D341Med (cell line): ENCODE measurements around the gene GREB1L.

Source experiments
- DNase-seq: peaks from one replicate; pipeline ENCODE4 v3.0.0; 2012; ENCODE audit warnings: low spot score

Gene GREB1L

DNA sequence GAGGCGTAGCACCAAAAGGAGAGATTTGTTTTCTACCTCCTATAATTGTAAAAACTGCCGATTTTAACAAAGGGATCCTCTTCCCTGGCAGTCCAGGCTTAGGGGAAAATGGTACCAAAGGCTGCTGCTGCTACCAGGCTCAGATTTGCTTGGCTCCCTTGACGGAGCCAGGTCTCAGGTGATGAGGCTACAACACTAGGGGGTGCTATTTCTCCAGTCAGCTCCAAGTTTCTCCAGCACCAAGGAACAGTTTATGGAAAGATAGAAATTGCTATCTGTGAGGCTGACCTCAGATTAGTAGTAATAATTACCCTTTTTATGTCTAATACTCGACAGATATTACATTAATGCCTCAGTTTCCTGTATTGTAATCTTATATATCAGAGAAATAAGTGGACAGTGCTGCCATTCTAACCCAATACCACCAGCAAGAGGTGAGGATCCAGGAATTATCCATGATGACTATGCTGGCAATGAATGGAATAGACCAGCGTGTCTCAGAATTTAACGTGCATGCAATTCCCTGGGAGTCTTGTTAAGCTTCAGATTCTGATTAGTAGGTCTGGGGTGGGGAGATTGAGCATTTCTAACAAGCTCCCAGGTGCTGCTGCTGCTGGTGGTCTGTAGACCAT lies 247.2 kb downstream of the GREB1L start:
- peak; percentile 87 for DNase-seq

DNA sequence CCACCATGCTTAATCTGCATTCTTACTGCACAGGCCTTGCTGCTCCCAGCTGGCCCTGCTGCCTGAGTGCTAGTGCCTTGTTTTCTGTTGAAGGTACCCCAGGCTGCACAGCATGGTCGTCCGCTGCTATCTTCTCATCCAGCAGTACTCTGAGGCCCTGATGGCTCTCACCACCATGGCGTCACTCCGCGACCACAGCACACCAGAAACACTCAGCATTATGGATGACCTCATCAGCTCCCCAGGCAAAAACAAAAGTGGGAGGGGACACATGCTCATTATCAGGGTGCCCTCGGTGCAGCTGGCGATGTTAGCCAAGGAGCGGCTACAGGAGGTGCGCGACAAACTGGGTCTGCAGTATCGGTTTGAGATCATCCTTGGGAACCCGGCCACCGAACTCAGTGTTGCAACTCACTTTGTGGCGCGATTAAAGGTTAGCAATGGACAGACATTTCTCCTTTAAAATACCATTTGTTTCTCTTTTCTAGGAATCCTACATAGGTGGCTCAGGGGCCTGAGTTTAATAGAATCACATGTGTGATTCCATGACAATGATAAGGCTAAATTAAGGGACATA lies 248.0 kb downstream of the GREB1L start:
- DNase-seq, result no peak

DNA sequence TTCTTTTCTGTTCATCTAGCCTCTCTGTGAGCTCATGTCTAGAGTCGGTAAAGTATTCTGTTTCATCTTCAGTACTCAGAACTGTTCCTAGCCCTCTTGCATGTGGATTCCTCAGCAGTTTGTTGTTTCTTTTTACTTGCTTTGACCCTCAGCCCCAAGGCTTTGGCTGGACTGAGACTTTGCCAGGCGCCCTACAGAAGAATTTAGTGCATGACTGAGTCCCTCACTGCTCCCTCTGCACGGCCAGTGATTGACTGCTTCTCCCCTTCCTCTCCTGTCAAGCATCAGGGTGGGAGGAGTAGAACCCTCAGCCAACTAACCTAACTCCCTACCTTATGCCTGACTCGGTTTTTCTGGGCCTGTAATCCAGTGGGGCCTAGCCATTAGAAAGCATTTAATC lies 248.7 kb downstream of the GREB1L start:
- DNase-seq, result no peak

DNA sequence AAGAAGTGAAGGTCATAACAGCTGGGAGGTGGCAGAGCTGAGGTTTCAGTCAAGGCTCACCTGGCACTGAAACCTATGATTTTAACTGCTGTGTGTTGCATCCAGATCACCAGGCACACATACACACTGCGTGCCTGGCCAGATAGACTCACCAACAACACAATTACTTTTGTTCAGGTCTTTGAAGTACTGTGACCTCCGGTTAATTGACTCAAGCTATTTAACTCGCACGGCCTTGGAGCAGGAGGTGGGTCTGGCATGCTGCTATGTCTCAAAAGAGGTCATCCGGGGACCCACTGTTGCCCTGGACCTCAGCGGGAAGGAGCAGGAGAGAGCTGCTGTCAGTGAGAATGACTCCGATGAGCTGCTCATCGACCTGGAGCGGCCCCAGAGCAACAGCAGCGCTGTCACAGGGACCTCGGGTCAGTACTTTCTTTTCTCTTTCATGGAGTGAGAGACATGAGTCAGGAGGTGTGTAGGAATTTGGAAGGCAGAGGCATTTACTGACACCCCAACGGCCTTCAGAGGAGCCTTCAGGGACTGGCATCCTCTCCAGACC lies 254.3 kb downstream of the GREB1L start:
- DNase-seq, result no peak

DNA sequence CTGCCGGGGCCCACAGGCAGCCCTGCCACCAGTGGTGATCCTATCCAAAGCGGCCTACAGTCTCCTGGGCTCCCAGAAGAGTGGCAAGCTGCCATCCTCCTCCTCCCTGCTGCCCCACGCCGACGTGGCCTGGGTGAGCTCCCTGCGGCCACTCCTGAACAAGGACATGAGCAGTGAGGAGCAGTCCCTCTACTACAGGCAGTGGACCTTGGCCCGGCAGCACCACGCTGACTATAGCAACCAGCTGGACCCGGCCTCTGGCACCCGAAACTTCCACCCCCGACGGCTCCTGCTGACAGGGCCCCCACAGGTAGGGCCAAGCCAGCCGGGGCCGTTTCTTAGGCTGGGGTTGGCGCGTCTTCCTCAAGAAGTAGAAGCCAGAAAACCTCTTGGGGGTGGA lies 258.0 kb downstream of the GREB1L start:
- no peak for DNase-seq

DNA sequence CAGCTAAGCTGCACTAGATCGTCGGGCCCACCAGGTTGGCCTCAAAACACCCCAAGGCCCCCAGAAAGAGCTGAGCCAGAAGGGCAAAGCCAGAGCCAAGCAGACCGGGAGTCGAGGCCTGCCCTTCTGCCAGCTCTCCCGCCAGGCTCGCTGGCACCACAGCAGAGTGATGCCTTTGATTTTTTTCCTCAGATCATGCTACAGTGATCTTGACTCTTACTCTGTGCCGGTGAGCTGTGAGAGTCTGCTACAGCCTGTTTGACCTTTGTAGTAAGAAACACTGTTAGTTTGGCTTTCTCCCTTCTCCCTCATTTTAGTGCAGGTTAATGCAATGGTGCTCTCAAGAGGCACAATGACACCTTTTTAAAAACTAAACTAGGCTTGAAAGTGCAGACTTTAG lies 260.6 kb downstream of the GREB1L start:
- DNase-seq, result no peak

DNA sequence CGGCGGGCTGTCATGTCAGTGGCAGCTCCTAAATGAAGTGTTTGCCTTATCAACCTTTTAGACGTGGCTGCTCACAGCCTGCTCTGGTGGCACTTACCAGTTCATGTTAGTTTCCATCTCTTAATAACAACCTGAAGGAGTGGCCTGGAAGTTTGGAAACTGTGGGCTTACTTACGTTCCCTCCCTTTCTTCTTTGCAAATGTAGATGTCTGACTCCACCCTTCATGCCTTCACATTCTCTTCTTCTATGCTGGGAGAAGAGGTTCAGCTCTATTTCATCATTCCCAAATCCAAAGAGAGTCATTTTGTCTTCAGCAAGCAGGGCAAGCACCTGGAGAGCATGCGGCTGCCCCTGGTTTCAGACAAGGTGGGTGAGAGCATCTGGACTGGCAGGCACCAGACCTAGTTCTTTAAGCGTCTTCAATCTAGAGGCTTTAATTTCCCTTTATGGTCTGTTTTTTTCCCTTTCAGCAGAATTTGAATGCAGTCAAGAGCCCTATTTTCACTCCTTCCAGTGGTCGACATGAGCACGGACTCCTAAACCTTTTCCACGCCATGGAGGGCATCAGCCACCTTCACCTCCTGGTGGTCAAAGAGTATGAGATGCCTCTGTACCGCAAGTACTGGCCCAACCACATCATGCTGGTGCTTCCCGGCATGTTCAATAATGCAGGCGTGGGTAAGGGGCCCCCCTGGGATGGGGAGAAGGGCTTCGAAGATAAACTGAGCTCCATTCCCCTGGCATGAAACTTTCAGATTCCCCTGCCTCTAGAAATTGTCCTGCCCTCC lies 266.1 kb downstream of the GREB1L start:
- DNase-seq, result no peak

DNA sequence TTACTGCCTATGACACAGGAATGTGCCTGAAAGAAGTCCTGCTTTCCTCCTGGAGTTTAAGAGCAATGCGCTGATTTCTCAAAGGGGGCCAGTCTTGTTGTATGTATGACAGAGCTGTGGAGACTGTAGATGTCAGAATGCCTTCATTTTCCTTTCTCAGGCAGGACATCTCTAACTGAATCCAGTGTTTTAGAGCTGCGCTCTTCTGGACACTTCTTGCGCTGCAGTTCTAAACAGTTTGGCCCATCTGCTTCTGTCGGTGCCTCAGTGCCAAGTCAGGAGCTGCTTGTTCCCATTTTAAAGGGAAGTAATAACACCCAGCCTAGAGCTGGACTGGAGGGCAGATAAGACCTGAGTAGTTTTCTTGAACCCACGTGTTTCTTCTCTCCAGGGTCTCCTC lies 267.0 kb downstream of the GREB1L start:
- no peak for DNase-seq

DNA sequence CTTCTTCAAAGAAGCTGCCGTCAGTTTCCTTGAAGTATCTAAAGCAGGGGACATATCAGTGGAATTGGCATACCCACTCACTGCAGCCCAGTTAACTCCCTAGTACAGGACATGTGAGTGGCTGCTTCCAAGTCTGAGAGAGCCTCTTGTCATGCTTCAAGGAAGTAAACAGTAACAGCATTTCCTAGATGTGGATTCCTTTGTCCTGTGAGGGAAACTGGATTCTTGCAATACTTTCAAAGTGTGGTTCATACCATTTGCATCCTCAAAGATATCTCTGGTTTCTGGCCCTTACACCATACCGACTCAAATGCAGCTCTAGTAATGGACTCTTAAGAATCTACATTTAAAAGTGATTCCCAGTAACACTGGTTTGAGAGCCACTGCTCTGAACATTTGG lies 271.3 kb downstream of the GREB1L start:
- DNase-seq, result no peak

DNA sequence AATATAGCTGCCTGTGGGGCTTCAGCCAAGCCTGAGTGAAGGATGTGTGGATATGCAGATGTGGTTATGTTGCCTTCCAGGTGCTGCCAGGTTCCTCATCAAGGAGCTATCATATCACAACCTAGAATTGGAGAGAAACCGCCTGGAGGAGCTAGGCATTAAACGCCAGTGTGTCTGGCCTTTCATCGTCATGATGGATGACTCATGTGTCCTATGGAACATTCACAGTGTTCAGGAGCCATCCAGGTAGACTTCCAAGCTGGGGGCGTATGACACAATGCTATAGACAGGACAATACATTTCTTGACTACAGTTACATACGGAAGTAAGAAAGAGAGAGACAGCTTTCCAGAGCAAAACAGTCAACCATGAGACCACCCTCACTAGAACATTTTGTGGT lies 271.7 kb downstream of the GREB1L start:
- DNase-seq, result no peak

DNA sequence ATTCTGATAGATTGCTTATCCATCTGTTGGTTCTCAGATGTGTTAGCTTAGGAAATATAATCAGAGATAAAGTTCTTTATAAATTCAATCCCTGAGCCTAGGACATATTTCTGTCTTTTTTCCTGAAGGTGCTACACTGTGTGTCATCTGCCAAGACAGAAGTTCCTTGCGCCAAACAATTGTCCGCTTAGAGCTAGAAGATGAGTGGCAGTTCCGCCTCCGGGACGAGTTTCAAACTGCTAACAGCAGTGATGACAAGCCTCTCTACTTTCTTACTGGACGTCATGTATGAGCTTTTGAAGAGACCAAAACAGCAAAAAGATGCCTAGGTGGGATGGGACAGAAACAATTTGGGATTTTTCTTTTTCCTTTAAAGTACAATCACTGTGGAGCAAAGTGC lies 280.5 kb downstream of the GREB1L start:
- no peak for DNase-seq

DNA sequence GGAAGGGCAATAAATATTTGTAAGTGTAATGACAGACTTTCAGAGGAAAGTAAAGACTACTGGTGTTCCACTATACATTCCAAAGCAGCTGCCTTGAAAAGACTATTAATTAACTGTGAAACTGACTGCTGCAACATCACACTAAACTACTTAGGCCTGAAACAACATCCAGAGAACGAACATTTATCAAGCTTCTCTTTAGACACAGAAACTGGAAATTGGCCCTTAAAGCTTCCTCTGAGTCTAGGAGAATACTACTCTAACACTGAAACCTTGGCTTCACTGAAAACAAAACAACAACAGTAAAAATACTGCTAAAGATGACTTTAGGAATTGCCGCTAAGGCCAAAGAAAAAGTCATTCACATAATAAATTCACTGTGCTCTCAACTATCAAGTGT lies 283.9 kb downstream of the GREB1L start:
- no peak for DNase-seq

DNA sequence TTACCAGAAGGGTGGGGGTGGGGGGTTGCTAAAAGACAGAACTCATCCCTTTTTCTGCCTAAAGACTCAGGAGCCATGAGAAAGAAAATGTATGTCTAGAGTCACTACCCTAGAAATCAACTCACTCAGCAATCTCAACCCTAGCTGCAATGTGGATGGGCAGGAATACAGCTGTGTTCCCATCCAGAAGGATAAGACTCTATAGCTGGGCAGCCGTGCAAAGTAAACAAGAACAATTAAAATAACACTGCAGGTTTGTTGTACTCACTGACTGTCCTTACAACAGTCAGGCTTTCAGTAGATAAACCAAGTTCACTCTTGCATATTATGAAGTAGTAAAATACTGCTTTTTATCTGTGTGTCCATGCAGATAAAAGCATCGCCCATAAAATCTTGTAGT lies 284.4 kb downstream of the GREB1L start:
- DNase-seq, result no peak

DNA sequence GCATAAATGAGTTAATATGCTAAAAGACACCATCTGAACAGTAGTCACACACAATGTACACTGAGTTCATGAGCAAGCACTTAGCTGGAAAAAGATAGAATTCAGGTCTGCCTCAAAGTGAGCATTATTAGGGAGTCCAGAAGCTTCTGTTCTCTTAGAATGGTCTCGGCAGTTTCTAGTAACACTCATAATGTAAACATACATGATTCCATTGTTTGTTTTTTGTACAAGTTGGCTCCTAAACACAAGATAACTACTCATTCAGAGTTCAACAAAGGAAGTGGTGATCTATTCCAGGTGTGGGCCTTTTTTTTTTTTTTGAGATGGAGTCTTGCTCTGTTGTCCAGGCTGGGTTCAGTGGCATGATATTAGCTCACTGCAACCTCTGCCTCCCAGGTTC lies 292.3 kb downstream of the GREB1L start:
- DNase-seq, result no peak

DNA sequence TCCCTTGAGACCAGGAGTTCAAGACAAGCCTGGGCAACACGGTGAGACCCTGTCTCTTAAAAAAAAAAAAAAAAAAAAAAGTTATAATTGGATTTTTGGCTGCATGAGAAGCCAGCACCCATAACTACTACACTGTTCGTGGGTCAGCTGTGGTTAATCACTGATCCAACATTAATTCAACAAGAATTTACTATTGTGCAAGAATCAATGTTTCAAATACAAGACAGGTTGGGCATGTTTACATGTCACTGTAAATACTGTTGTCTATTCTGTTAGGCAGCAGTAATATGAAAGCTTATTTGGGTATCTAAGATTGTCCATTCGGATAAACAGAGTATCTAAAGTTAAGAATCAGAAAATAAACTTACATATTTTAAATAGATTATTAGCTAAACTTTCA lies 296.2 kb downstream of the GREB1L start:
- no peak for DNase-seq

DNA sequence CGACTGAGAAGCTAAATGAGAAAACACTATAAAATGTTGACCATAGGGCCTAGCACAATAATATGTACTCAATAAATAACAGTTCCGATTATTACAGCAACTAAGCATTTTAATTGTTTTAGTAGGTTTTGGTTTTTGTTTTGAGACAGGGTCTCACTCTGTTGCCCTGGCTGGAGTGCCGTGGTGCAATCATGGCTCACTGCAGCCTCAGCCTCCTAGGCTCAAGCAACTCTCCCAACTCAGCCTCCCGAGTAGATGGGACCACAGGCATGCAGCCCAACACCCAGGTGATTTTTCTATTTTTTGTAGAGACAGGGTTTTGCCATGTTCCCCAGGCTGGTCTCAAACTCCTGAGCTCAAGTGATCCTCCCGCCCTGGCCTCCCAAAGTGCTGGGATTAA lies 304.4 kb downstream of the GREB1L start:
- DNase-seq, result no peak

DNA sequence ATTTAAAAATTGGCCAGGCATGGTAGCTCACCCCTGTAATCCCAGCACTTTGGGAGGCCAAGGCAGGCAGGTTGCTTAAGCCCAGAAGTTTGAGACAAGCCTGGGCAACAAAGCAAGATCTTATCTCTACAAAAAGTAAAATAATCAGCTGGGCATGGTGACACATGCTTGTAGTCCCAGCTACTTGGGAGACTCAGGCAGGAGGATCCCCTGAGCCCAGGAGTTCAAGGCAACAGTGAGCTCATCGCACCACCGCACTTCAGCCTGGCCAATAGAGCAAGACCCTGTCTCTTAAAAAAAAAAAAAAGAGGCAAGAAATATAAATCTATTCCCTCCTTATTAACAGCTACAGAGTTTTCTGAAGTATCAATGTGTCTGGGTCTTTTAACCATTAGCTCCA lies 306.6 kb downstream of the GREB1L start:
- no peak for DNase-seq

DNA sequence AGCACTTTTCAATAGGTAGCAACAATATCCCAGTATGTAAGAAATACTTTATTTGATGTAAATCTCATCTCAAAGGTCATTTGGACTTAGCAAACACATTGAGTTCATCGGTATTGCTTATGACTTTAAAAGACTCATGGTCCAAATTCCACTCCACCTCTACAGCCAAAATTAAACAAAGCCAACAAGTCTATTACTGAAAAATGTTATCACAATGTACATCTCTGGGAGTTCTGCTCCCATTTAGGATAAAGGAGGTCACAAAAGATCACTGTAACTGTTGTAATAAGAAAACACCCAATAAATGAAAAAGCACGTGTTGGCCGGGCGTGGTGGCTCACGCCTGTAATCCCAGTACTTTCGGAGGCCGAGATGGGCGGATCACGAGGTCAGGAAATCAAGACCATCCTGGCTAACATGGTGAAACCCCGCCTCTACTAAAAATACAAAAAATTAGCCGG lies 308.5 kb downstream of the GREB1L start:
- DNase-seq, result no peak

DNA sequence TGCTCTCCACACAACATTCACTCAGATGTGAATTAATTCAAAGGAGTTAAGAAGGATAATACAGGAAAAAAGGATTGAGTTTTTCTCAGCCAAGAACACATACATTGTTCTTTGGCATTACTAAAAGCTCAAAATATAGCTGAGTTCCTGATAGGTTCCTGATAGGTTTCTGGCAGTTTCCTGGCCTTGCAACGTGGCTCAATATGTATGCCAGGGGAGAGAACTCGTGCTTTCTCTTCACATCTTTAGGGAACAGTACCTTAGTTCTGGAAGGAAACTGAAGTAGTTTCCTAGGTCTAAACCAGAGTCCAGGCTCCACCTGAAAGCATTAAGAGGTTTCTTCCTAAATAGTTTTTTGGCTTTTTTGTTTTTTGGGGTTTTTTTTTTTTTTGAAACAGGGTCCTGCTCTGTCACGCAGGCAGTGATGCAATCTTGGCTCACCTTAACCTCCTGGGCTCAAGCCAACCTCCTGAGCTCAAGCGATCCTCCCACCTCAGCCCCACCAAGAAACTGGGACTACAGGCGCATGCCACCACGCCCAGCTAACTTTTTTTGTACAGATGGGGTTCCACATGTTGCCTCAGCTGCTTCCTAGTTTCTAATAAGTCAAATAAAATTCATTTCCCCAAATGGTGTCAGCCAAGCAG lies 315.7 kb downstream of the GREB1L start:
- DNase-seq, result no peak

DNA sequence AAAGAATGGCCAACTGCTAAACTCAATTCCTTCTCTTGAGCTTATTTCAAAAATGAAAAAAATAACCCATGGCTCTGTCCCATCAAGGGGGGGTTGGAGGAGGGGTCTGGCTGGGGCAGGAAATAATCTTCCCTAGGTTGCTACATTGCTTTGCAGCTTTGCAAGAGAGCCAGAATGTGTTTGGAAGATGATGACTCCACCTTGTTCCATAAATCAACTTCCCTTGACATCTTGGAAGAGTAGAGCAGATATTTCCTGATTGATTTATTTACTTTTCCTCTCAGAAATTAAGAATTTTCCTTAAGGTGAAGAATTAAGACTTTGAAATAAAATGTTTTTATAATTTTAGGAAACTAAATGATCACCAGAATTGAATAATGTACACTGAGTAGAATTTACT lies 317.2 kb downstream of the GREB1L start:
- no peak for DNase-seq

DNA sequence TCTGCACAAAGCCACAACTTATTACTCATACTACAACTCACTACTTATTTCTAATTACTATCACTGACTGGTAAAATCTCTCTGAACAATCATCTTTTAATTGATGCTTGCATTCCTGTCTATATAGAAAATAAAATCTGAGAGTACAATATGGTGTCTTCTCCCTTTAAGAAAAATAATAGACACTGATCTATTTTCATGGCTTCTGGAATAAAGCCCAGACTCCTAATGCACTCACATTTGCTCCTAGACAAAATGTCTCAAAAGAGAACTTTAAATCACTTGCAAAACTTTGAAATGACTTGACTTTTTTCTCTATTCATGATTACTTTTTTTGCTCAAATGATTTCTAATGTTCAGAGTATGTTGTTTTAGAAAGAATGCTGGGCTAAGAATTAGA lies 329.7 kb downstream of the GREB1L start:
- no peak for DNase-seq
